Mesenchymal stem cell (in vitro differentiated cells and primary cell): ENCODE measurements around the gene COL18A1.
A peak's percentile ranks its signal among the peaks of the same experiment; 100 is the strongest.

Experiments used
- DNase-seq: peaks from one replicate; pipeline ENCODE4 v3.0.0-alpha.2; 2013
- H2AFZ ChIP-seq: one replicate; pipeline ENCODE4 v1.6.1; 2013; ENCODE audit warnings: low read depth, mild to moderate bottlenecking, control low read depth, inconsistent platforms, low read length, moderate library complexity
- H2AK5ac ChIP-seq: 2 replicates; pipeline ENCODE4 v1.6.1; 2013; ENCODE audit warnings: low read length, moderate library complexity, mild to moderate bottlenecking, inconsistent platforms; ENCODE audit not compliant: severe bottlenecking
- H2BK120ac ChIP-seq: one replicate; pipeline ENCODE4 v1.6.1; 2013; ENCODE audit warnings: low read depth, mild to moderate bottlenecking, inconsistent platforms, low read length, moderate library complexity
- H2BK12ac ChIP-seq, 2 experiments: one replicate each; pipeline ENCODE4 v1.6.1; 2013; ENCODE audit warnings: inconsistent platforms in 2 of 2, low read length in 2 of 2, mild to moderate bottlenecking in 2 of 2, moderate library complexity in 2 of 2, control low read depth in 1 of 2
- H2BK15ac ChIP-seq: one replicate; pipeline ENCODE4 v1.6.1; 2013; ENCODE audit warnings: mild to moderate bottlenecking, low read depth, inconsistent platforms; ENCODE audit not compliant: poor library complexity, severe bottlenecking
- H2BK5ac ChIP-seq: 2 replicates; pipeline ENCODE4 v1.6.1; 2013; ENCODE audit warnings: low read depth, mild to moderate bottlenecking, low read length, control low read depth, inconsistent platforms; ENCODE audit not compliant: poor library complexity, severe bottlenecking
- H3K14ac ChIP-seq, 2 experiments: one replicate each; pipeline ENCODE4 v1.6.1; 2013; ENCODE audit warnings: inconsistent platforms in 2 of 2, low read length in 2 of 2, control low read depth in 1 of 2, mild to moderate bottlenecking in 1 of 2, moderate library complexity in 1 of 2
- H3K18ac ChIP-seq, 2 experiments: one replicate each; pipeline ENCODE4 v1.6.1; 2013; ENCODE audit warnings: inconsistent platforms in 2 of 2, low read length in 2 of 2, control low read depth in 1 of 2, low read depth in 1 of 2, mild to moderate bottlenecking in 1 of 2
- H3K23ac ChIP-seq, 2 experiments: one replicate each; pipeline ENCODE4 v1.6.1; 2013; ENCODE audit warnings: inconsistent platforms in 2 of 2, low read length in 2 of 2, mild to moderate bottlenecking in 2 of 2, moderate library complexity in 2 of 2, control low read depth in 1 of 2
- H3K27ac ChIP-seq: 2 replicates; pipeline ENCODE4 v1.5.1; 2013; ENCODE audit warnings: mild to moderate bottlenecking, moderate library complexity, low read length, control low read depth, inconsistent platforms; ENCODE audit not compliant: poor library complexity, severe bottlenecking
- H3K27me3 ChIP-seq, 2 experiments: 2 replicates each; pipeline versions ENCODE4 v1.6.1 to v1.7.0; 2013; ENCODE audit warnings: low read length in 2 of 2, mild to moderate bottlenecking in 2 of 2, moderate library complexity in 2 of 2, control low read depth in 1 of 2, inconsistent platforms in 1 of 2; ENCODE audit not compliant: control insufficient read depth in 1 of 2, insufficient read depth in 1 of 2
- H3K36me3 ChIP-seq, 2 experiments: 2 replicates each; pipeline versions ENCODE4 v1.6.1 to v1.7.0; 2013; ENCODE audit warnings: low read length in 2 of 2, control low read depth in 1 of 2, inconsistent platforms in 1 of 2, low read depth in 1 of 2, mild to moderate bottlenecking in 1 of 2; ENCODE audit not compliant: insufficient read depth in 2 of 2, control insufficient read depth in 1 of 2
- H3K4ac ChIP-seq, 2 experiments: one replicate each; pipeline ENCODE4 v1.6.1; 2013; ENCODE audit warnings: inconsistent platforms in 2 of 2, low read length in 2 of 2, mild to moderate bottlenecking in 2 of 2, moderate library complexity in 2 of 2, control low read depth in 1 of 2, low read depth in 1 of 2
- H3K4me1 ChIP-seq: 2 replicates; pipeline ENCODE4 v1.6.1; 2013; ENCODE audit warnings: low read depth, low read length, control low read depth; ENCODE audit not compliant: control insufficient read depth, insufficient read depth
- H3K4me2 ChIP-seq: 2 replicates; pipeline ENCODE4 v1.6.1; 2013; ENCODE audit warnings: low read length, mild to moderate bottlenecking, inconsistent platforms; ENCODE audit not compliant: poor library complexity, severe bottlenecking
- H3K4me3 ChIP-seq, 2 experiments: 2 replicates each; pipeline versions ENCODE4 v1.5.1 to v1.7.0; 2013; ENCODE audit warnings: low read length in 2 of 2, mild to moderate bottlenecking in 2 of 2, control low read depth in 1 of 2, low read depth in 1 of 2; ENCODE audit not compliant: insufficient read depth in 1 of 2
- H3K79me1 ChIP-seq: replicated peaks from 2 replicates; pipeline ENCODE4 v1.6.1; 2013; ENCODE audit warnings: mild to moderate bottlenecking, control low read depth, low read length, inconsistent platforms; ENCODE audit not compliant: poor library complexity, severe bottlenecking
- H3K9ac ChIP-seq: 2 replicates; pipeline ENCODE4 v1.7.0; 2013; ENCODE audit warnings: mild to moderate bottlenecking, low read length, moderate library complexity
- H3K9me3 ChIP-seq: 2 replicates; pipeline ENCODE4 v1.7.0; 2013; ENCODE audit warnings: mild to moderate bottlenecking, low read length; ENCODE audit not compliant: control insufficient read depth
- H4K8ac ChIP-seq: one replicate; pipeline ENCODE4 v1.6.1; 2013; ENCODE audit warnings: inconsistent platforms, mild to moderate bottlenecking, low read length, moderate library complexity
- H4K91ac ChIP-seq: one replicate; pipeline ENCODE4 v1.6.1; 2013; ENCODE audit warnings: mild to moderate bottlenecking, low read length, inconsistent platforms
- WGBS: methylation state at CpG from one replicate; pipeline ENCODE4 v1.1.7; 2013; ENCODE audit warnings: mixed read lengths; 5-methylcytosine and 5-hydroxymethylcytosine counted together

Gene COL18A1

GRCh38 chr21:45496968-45497845 lies 92.2 kb downstream of the COL18A1 start:
- Histone ChIP-seq H4K91ac (no peak overlapping the region), H2BK15ac (no peak overlapping the region)
- 97% methylated on average over 22 of the region's 22 CpGs for WGBS

GRCh38 chr21:45497846-45498645 lies 93.1 kb downstream of the COL18A1 start:
- WGBS = 97% methylated on average over 39 of the region's 39 CpGs
- Histone ChIP-seq H2BK15ac (no peak overlapping the region), H3K18ac (no peak overlapping the region), H4K8ac (no peak overlapping the region), H2AK5ac (no peak overlapping the region), H3K4me2 (no peak overlapping the region), H3K36me3 (peaks cover 38 to 83% of the 10 kb centered on the region in 2 experiments), H3K9ac (no peak overlapping the region), H4K91ac (no peak overlapping the region), H2BK12ac (no peak overlapping the region), H2BK5ac (peak overlapping the region; percentile 58), H3K4me1 (peaks cover 3% of the 10 kb centered on the region), H3K79me1 (peaks cover 26% of the 10 kb centered on the region), H3K4ac (no peak overlapping the region), H3K27ac (no peak overlapping the region), H3K27me3 (no peaks in the 10 kb centered on the region), H3K23ac (no peak overlapping the region), H2AFZ (no peak overlapping the region), H3K4me3 (peak overlapping the region in 1 of 2 experiments; percentile 11), H2BK120ac (no peak overlapping the region), H3K9me3 (no peaks in the 10 kb centered on the region), H3K14ac (no peak overlapping the region)
- no peak for DNase-seq

More at GRCh38 chr21:45496968-45497845, 92.2 kb downstream of the COL18A1 start:
- Histone ChIP-seq H3K4me3 (no peak overlapping the region), H3K27me3 (no peaks in the 10 kb centered on the region), H3K23ac (no peak overlapping the region), H3K9me3 (no peaks in the 10 kb centered on the region), H3K4me2 (no peak overlapping the region), H3K9ac (no peak overlapping the region), H2BK120ac (no peak overlapping the region), H2AK5ac (no peak overlapping the region), H4K8ac (no peak overlapping the region), H2BK5ac (no peak overlapping the region), H3K27ac (no peak overlapping the region), H3K79me1 (peaks cover 26% of the 10 kb centered on the region), H3K18ac (no peak overlapping the region), H3K36me3 (peaks cover 40 to 88% of the 10 kb centered on the region in 2 experiments), H3K14ac (no peak overlapping the region), H3K4ac (no peak overlapping the region), H3K4me1 (peaks cover 3% of the 10 kb centered on the region), H2BK12ac (no peak overlapping the region), H2AFZ (no peak overlapping the region)
- no peak for DNase-seq

DNA sequence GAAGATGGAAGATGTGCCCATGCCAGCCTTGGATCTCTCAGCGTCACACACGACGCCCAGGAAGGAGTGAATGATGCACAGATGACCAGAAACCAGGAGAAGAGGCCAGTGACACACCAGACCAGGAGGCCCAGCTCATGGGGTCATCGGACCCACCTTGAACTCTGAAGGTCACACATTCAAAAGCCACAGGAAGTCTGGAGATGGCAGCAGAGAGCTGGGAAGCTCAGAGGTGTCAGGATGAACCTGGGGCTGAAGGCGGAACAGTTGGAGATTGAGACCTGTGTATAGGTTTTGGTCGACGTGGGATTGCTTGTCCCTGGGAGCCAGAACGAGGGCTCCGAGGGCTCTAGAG lies 93.7 kb downstream of the COL18A1 start:
- Histone ChIP-seq H3K14ac (no peak overlapping the region), H2BK15ac (no peak overlapping the region), H3K27ac (no peak overlapping the region), H3K23ac (no peak overlapping the region), H2AK5ac (no peak overlapping the region), H4K91ac (no peak overlapping the region), H4K8ac (no peak overlapping the region), H3K9me3 (no peaks in the 10 kb centered on the region), H3K4me2 (no peak overlapping the region), H3K36me3 (peaks cover 38 to 78% of the 10 kb centered on the region in 2 experiments), H3K4ac (no peak overlapping the region), H2BK5ac (no peak overlapping the region), H3K27me3 (no peaks in the 10 kb centered on the region), H3K18ac (no peak overlapping the region), H2AFZ (no peak overlapping the region), H3K79me1 (peaks cover 26% of the 10 kb centered on the region), H3K4me3 (peak overlapping the region in 1 of 2 experiments; percentile 11), H3K9ac (no peak overlapping the region), H3K4me1 (peaks cover 3% of the 10 kb centered on the region), H2BK120ac (no peak overlapping the region), H2BK12ac (no peak overlapping the region)
- no peak for DNase-seq
- WGBS = 98% methylated on average over 9 of the region's 9 CpGs

DNA sequence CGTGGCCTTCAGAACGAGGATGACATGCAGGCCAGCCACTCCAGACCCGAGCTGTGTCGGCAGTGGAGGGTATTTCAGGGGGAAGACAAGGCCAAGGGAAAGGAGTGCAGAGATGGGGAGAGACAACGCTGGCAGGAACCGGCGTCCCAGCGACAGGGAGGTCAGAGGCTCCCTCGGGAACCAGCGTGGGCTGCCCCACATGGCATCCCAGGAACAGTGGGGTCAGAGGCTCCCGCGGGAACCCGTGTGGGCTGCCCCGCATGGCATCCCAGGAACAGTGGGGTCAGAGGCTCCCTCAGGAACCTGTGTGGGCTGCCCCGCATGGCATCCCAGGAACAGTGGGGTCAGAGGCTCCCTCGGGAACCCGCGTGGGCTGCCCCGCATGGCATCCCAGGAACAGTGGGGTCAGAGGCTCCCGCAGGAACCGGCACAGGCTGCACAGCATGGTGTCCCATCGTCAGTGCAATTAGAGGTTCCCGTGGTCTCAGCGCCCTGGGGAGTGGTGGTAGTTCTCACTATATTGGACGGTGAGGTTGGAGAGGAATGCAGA lies 94.3 kb downstream of the COL18A1 start:
- no peak overlapping the region for H3K23ac ChIP-seq
- no peak for DNase-seq
- H3K4me1 ChIP-seq = peaks cover 3% of the 10 kb centered on the region
- H4K91ac ChIP-seq = no peak overlapping the region
- no peaks in the 10 kb centered on the region for H3K9me3 ChIP-seq
- no peak overlapping the region for H3K18ac ChIP-seq
- peaks cover 38 to 78% of the 10 kb centered on the region in 2 experiments for H3K36me3 ChIP-seq
- H4K8ac ChIP-seq = no peak overlapping the region
- WGBS = 93% methylated on average over 25 of the region's 25 CpGs
- no peak overlapping the region for H3K27ac ChIP-seq
- no peak overlapping the region for H3K9ac ChIP-seq
- no peak overlapping the region for H2BK15ac ChIP-seq
- no peak overlapping the region for H2AFZ ChIP-seq
- no peaks in the 10 kb centered on the region for H3K27me3 ChIP-seq
- H2BK120ac ChIP-seq = no peak overlapping the region
- H3K4me3 ChIP-seq = no peak overlapping the region
- H3K4ac ChIP-seq = no peak overlapping the region
- no peak overlapping the region for H3K4me2 ChIP-seq
- no peak overlapping the region for H2BK5ac ChIP-seq
- no peak overlapping the region for H2AK5ac ChIP-seq
- no peak overlapping the region for H3K14ac ChIP-seq
- H3K79me1 ChIP-seq = peaks cover 24% of the 10 kb centered on the region
- H2BK12ac ChIP-seq = no peak overlapping the region
